Fibroblast of lung (primary cell): Measurements from ENCODE around the gene MRPS34. TPM values are rescaled to one million over a fixed set of nuclear protein-coding genes. Genes with fewer than 3 reads are reported as not detected.

ENCODE experiments used
- DNase-seq, 2 donors: peaks; one replicate each; pipeline versions ENCODE4 v3.0.0 to v3.0.0-alpha.2; 2010; ENCODE audit warnings: low read depth in 2 of 2
- H2AFZ ChIP-seq: 2 replicates; pipeline ENCODE4 v1.5.1; 2012; ENCODE audit warnings: low read length, control low read depth, inconsistent platforms
- H3K27ac ChIP-seq: 2 replicates; pipeline ENCODE4 v1.5.1; 2011; ENCODE audit warnings: low read length, control low read depth; ENCODE audit not compliant: insufficient read depth
- H3K27me3 ChIP-seq: 2 replicates; pipeline ENCODE4 v1.5.1; 2011; ENCODE audit warnings: mild to moderate bottlenecking, low read length; ENCODE audit not compliant: control insufficient read depth, insufficient read depth
- H3K36me3 ChIP-seq: 2 replicates; pipeline ENCODE4 v1.5.1; 2011; ENCODE audit warnings: low read length; ENCODE audit not compliant: control insufficient read depth, insufficient read depth
- H3K4me1 ChIP-seq: 2 replicates; pipeline ENCODE4 v1.5.1; 2011; ENCODE audit warnings: low read length; ENCODE audit not compliant: control insufficient read depth, insufficient read depth; ENCODE audit errors: extremely low read depth
- H3K4me2 ChIP-seq: 2 replicates; pipeline ENCODE4 v1.5.1; 2011; ENCODE audit warnings: low read length, control low read depth; ENCODE audit not compliant: insufficient read depth; ENCODE audit errors: extremely low read depth
- H3K4me3 ChIP-seq, 4 experiments: fragments of 200-600 bp in 1 of 4; sonication (generic) in 1 of 4; replicated peaks in 1 of 4; 2 replicates each; pipeline ENCODE4 v1.5.1; 2011 to 2016; ENCODE audit warnings: low read length in 4 of 4, low read depth in 3 of 4, mild to moderate bottlenecking in 3 of 4, control low read depth in 2 of 4, inconsistent platforms in 1 of 4, mixed read lengths in 1 of 4; ENCODE audit not compliant: insufficient read depth in 1 of 4; ENCODE audit errors: control extremely low read depth in 1 of 4
- H3K79me2 ChIP-seq: 2 replicates; pipeline ENCODE4 v1.5.1; 2012; ENCODE audit warnings: mild to moderate bottlenecking, low read length, inconsistent platforms; ENCODE audit not compliant: control insufficient read depth, insufficient read depth
- H3K9ac ChIP-seq: 2 replicates; pipeline ENCODE4 v1.5.1; 2011; ENCODE audit warnings: mild to moderate bottlenecking, low read length, control low read depth; ENCODE audit not compliant: insufficient read depth
- H3K9me3 ChIP-seq: 2 replicates; pipeline ENCODE4 v1.5.1; 2012; ENCODE audit warnings: low read depth, low read length; ENCODE audit not compliant: control insufficient read depth, insufficient read depth
- H4K20me1 ChIP-seq: 2 replicates; pipeline ENCODE4 v1.5.1; 2011; ENCODE audit warnings: low read length; ENCODE audit not compliant: control insufficient read depth, insufficient read depth; ENCODE audit errors: extremely low read depth
- CTCF ChIP-seq, 2 donors: IDR thresholded peaks in 1 of 2; conservative IDR thresholded peaks in 1 of 2; 1 replicate in 1 of 2; 2 replicates in 1 of 2; pipeline ENCODE4 v1.5.1; 2011 to 2012; ENCODE audit warnings: low read length in 2 of 2, control low read depth in 1 of 2, inconsistent platforms in 1 of 2, low read depth in 1 of 2, mild to moderate bottlenecking in 1 of 2
- EZH2 ChIP-seq: IDR thresholded peaks from 2 replicates; pipeline ENCODE4 v1.5.1; 2012; ENCODE audit warnings: low read length, control low read depth, mild to moderate bottlenecking; ENCODE audit errors: missing control alignments
- polyA plus RNA-seq, 2 donors: library from polyadenylated mRNA; depleted of rRNA in 1 of 2; stranded (reverse) in 1 of 2; unstranded in 1 of 2; fragments of >200 nt; gene quantifications; 2 replicates each; pipeline ENCODE4 v1.2.1, GENCODE V29; 2011 to 2012; ENCODE audit warnings: missing spikeins in 1 of 2
- total RNA-seq: library from RNA; depleted of rRNA; stranded (reverse); fragments of >200 nt; gene quantifications from 2 replicates; pipeline ENCODE4 v1.2.1, GENCODE V29; 2014

Gene MRPS34
- total and polyA plus RNA-seq, 2 donors (not counting 1 experiment from before 2014, with no cell fraction given): 40.1 to 74.3 TPM

DNA sequence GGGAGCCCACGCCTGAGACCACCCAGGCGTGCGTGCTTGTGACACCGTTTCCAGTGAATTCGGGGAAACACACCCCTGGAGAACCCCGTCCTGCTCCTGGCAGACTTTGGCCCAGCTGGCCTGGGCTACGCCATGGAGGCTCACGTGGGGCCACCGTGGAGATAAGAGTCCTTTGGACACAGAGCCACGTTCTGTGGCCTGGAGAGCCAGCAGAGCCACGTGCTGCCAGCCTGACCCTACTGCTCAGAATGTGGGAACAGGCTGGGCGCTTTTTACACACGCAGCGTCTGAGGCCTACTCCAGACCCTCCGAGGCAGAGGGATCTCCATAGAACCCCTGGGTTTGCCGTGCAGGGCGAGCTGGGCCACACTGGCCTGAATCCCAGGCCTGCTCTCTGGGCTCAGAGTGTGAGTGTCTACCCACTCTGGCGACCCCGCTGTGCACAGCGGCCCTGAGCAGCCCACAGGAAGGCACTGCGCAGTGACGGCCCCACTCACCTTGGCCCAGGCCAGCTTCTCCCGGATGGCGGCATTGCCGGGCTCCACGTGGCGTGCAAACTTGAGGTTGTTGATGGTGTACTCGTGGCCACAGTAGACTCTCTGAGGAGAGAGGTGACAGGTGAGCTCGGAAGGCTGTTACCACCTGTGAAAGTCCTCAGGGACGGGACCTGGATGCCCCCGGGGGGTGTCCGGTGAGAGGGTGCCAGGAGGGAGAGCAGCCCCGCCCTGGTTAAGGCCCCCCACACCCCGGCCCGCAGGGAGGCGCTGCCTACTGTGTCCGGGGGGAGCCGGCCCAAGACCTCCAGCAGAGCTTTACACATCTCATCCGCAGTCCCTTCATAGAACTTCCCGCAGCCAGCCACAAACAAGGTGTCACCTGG, 43.7 kb upstream of the MRPS34 start:
- TF ChIP-seq CTCF (conservative IDR thresholded peaks at IDR 0.05 in 1 of 2, IDR thresholded peaks at IDR 0.05 in 1 of 2; ENCODE audit: low read depth in 1 of 2, low read length in 2 of 2) (no peak), EZH2 (no peak)

DNA sequence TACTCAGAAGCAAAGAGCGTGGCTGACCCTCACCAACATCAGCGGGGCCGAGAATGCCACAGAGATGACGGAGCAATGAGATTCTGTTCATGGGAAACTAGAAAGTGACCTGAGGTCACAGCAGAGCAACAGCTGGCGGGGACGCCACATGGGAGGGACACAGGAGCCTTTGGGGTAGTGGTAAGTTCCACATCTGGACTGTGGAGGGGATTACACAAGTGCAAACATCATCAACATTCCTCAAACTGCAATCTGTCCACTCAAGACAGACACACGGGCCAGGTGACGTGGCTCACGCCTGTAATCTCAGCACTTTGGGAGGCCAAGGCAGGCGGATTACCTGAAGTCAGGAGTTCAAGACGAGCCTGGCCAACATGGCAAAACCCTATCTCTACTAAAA, 42.5 kb upstream of the MRPS34 start:
- peaks cover 7% of the 10 kb centered on the region for H3K36me3 ChIP-seq
- no peak for DNase-seq
- no peak overlapping the region for H3K4me3 ChIP-seq
- H3K4me2 ChIP-seq: no peak overlapping the region
- no peak overlapping the region for H2AFZ ChIP-seq
- no peak overlapping the region for H3K27ac ChIP-seq
- no peak for TF ChIP-seq EZH2
- no peak for TF ChIP-seq CTCF (conservative IDR thresholded peaks at IDR 0.05 in 1 of 2, IDR thresholded peaks at IDR 0.05 in 1 of 2; ENCODE audit: low read depth in 1 of 2, low read length in 2 of 2)
- peaks cover 3% of the 10 kb centered on the region for H3K4me1 ChIP-seq
- H4K20me1 ChIP-seq: no peaks in the 10 kb centered on the region
- H3K79me2 ChIP-seq: no peaks in the 10 kb centered on the region
- H3K9ac ChIP-seq: no peak overlapping the region
- no peaks in the 10 kb centered on the region for H3K27me3 ChIP-seq
- no peaks in the 10 kb centered on the region for H3K9me3 ChIP-seq

More for the DNA sequence above, 43.7 kb upstream of the MRPS34 start:
- Histone ChIP-seq H3K9ac (no peak overlapping the region), H3K4me1 (peaks cover 3% of the 10 kb centered on the region), H3K27me3 (no peaks in the 10 kb centered on the region), H3K79me2 (no peaks in the 10 kb centered on the region), H3K4me2 (no peak overlapping the region), H3K36me3 (peaks cover 10% of the 10 kb centered on the region), H2AFZ (no peak overlapping the region), H4K20me1 (no peaks in the 10 kb centered on the region), H3K9me3 (no peaks in the 10 kb centered on the region), H3K27ac (no peak overlapping the region), H3K4me3 (no peak overlapping the region)
- DNase-seq: no peak

GRCh38 chr16:1812732-1813163, 39.8 kb upstream of the MRPS34 start:
- peak; percentile 71 to 89 for DNase-seq
- Histone ChIP-seq H3K9ac (no peak overlapping the region), H3K4me2 (no peak overlapping the region), H3K79me2 (no peaks in the 10 kb centered on the region), H3K9me3 (no peaks in the 10 kb centered on the region), H3K36me3 (peaks cover 10% of the 10 kb centered on the region), H4K20me1 (no peaks in the 10 kb centered on the region), H3K27me3 (no peaks in the 10 kb centered on the region), H3K4me1 (peaks cover 3% of the 10 kb centered on the region), H3K4me3 (no peak overlapping the region), H3K27ac (no peak overlapping the region), H2AFZ (peak overlapping the region; percentile 59)
- TF ChIP-seq CTCF (conservative IDR thresholded peaks at IDR 0.05 in 1 of 2, IDR thresholded peaks at IDR 0.05 in 1 of 2; ENCODE audit: low read depth in 1 of 2, low read length in 2 of 2) (peak; percentile 63 to 75), EZH2 (no peak)
